Dermis microvascular lymphatic vessel endothelial cell (primary cell): ENCODE data around the gene ITGBL1. TPM values are rescaled to one million over a fixed set of nuclear protein-coding genes. Genes with fewer than 3 reads are reported as not detected.
A peak's percentile ranks its signal among the peaks of the same experiment; 100 is the strongest.
"Not testable (repeated sequence)": the region's sequence is repeated elsewhere in the genome, so short reads cannot be mapped to it uniquely, and the experiment has no call there.

Experiments
- DNase-seq, 2 donors: peaks; one replicate each; pipeline versions ENCODE4 v3.0.0 to v3.0.0-alpha.2; 2010; ENCODE audit warnings: low read depth in 2 of 2
- total RNA-seq: library from RNA; depleted of rRNA; stranded (reverse); fragments of >200 nt; gene quantifications from 2 replicates; pipeline ENCODE4 v1.2.1, GENCODE V29; 2014

ITGBL1 gene
- total RNA-seq, 1 donor from 2014 or later: 9.8 TPM

- no peak for DNase-seq
These were observed 59.3 kb downstream of the ITGBL1 start for GRCh38 chr13:101511766-101512165.

- DNase-seq: peak in 1 of 2 donors; percentile 53
These were observed 60.2 kb downstream of the ITGBL1 start for GRCh38 chr13:101512650-101513049.

GRCh38 chr13:101514100-101514499, 61.6 kb downstream of the ITGBL1 start:
- DNase-seq: no peak

GRCh38 chr13:101514695-101515275, 62.3 kb downstream of the ITGBL1 start:
- peak; percentile 75 to 85 for DNase-seq

GRCh38 chr13:101515504-101515903, 63.0 kb downstream of the ITGBL1 start:
- DNase-seq: no peak

GRCh38 chr13:101516262-101516661, 63.8 kb downstream of the ITGBL1 start:
- no peak for DNase-seq

- peak in 1 of 2 donors; percentile 67 for DNase-seq
These were observed 68.2 kb downstream of the ITGBL1 start for GRCh38 chr13:101520672-101521071.

- no peak for DNase-seq
These were observed 68.9 kb downstream of the ITGBL1 start for GRCh38 chr13:101521371-101521770.

GRCh38 chr13:101522607-101523006, 70.1 kb downstream of the ITGBL1 start:
- no peak for DNase-seq

GRCh38 chr13:101523154-101524131, 71.0 kb downstream of the ITGBL1 start:
- DNase-seq: peak in 1 of 2 donors; percentile 70

GRCh38 chr13:101527130-101527529, 74.7 kb downstream of the ITGBL1 start:
- DNase-seq: no peak

- DNase-seq: no peak
These were observed 76.9 kb downstream of the ITGBL1 start for GRCh38 chr13:101529422-101529821.

GRCh38 chr13:101530293-101530692, 77.8 kb downstream of the ITGBL1 start:
- DNase-seq: no peak

GRCh38 chr13:101535192-101535746, 82.8 kb downstream of the ITGBL1 start:
- DNase-seq: no peak

- peak in 1 of 2 donors; percentile 8 for DNase-seq
These were observed 83.6 kb downstream of the ITGBL1 start for GRCh38 chr13:101536079-101536478.

GRCh38 chr13:101544544-101544943, 92.1 kb downstream of the ITGBL1 start:
- not testable (repeated sequence) for DNase-seq

- DNase-seq: no peak
These were observed 92.5 kb downstream of the ITGBL1 start for GRCh38 chr13:101544979-101545378.

GRCh38 chr13:101545521-101545920, 93.0 kb downstream of the ITGBL1 start:
- no peak for DNase-seq

- no peak for DNase-seq
These were observed 99.8 kb downstream of the ITGBL1 start for GRCh38 chr13:101552286-101552685.

GRCh38 chr13:101552786-101553185, 100.3 kb downstream of the ITGBL1 start:
- DNase-seq: no peak

GRCh38 chr13:101554420-101555125, 102.1 kb downstream of the ITGBL1 start:
- DNase-seq: no peak

- DNase-seq: no peak
These were observed 103.1 kb downstream of the ITGBL1 start for GRCh38 chr13:101555610-101556009.
